ENCODE measurements around the gene GARNL3. TPM values are rescaled to one million over a fixed set of nuclear protein-coding genes. Genes with fewer than 3 reads are reported as not detected.

Gene GARNL3
- total and polyA plus RNA-seq, 2 donors (not counting 3 experiments of a cell fraction or from before 2014, with no cell fraction given) = 1.4 to 8.3 TPM

- H2AFZ ChIP-seq (ENCODE audit: low read depth, low read length) = no peak overlapping the region
- H3K27ac ChIP-seq (ENCODE audit: insufficient read depth, low read depth, low read length) = no peak overlapping the region
- H3K27me3 ChIP-seq (ENCODE audit: control insufficient read depth in 2 of 2, insufficient read depth in 2 of 2, low read length in 2 of 2) = no peaks in the 10 kb centered on the region
- BruUV-seq (replicated peaks) = no TSS peak
- no peaks in the 10 kb centered on the region for H3K79me2 ChIP-seq (ENCODE audit: control insufficient read depth, insufficient read depth, low read length)
- DNase-seq (ENCODE audit: low read depth, low spot score) = no peak
- FAIRE-seq = no peak
- no peak overlapping the region for H3K9ac ChIP-seq (replicated peaks; ENCODE audit: extremely low read depth, insufficient read depth, low read length)
- CTCF ChIA-PET = interaction anchor here (1.2 to 1.5 kb wide), 2 partner anchors 9 to 28 kb away, joined by 3 to 4 read pairs; partner anchors contain the start of gene SLC2A8
- POLR2A ChIA-PET = no interaction called here
- no peaks in the 10 kb centered on the region for H4K20me1 ChIP-seq (replicated peaks; ENCODE audit: control insufficient read depth, extremely low read depth, insufficient read depth, low read length)
- intact Hi-C loops (cut with micrococcal nuclease) (no loop called here), dilution Hi-C loops (cut with MboI; ENCODE audit: extremely low pct_ligation_motif_present, low sequenced_read_pairs) (no loop called here)
- H3K4me3 ChIP-seq (replicated peaks in 1 of 3; ENCODE audit: insufficient read depth in 1 of 3, low read depth in 1 of 3, low read length in 3 of 3) = no peak overlapping the region
- no peaks in the 10 kb centered on the region for H3K36me3 ChIP-seq (ENCODE audit: control insufficient read depth in 2 of 2, extremely low read depth in 1 of 2, insufficient read depth in 2 of 2, low read length in 2 of 2)
- no peaks in the 10 kb centered on the region for H3K9me3 ChIP-seq (replicated peaks; ENCODE audit: control insufficient read depth, insufficient read depth, low read length)
- no peaks in the 10 kb centered on the region for H3K4me1 ChIP-seq (ENCODE audit: control insufficient read depth, extremely low read depth, insufficient read depth, low read length)
- H3K9me1 ChIP-seq (replicated peaks; ENCODE audit: control insufficient read depth, extremely low read depth, insufficient read depth, low read length) = no peaks in the 10 kb centered on the region
- no peak for TF ChIP-seq JUN (IDR thresholded peaks at IDR 0.05; ENCODE audit: borderline replicate concordance, insufficient read depth, insufficient read length, low read depth)
- TF ChIP-seq, protein P1, sequence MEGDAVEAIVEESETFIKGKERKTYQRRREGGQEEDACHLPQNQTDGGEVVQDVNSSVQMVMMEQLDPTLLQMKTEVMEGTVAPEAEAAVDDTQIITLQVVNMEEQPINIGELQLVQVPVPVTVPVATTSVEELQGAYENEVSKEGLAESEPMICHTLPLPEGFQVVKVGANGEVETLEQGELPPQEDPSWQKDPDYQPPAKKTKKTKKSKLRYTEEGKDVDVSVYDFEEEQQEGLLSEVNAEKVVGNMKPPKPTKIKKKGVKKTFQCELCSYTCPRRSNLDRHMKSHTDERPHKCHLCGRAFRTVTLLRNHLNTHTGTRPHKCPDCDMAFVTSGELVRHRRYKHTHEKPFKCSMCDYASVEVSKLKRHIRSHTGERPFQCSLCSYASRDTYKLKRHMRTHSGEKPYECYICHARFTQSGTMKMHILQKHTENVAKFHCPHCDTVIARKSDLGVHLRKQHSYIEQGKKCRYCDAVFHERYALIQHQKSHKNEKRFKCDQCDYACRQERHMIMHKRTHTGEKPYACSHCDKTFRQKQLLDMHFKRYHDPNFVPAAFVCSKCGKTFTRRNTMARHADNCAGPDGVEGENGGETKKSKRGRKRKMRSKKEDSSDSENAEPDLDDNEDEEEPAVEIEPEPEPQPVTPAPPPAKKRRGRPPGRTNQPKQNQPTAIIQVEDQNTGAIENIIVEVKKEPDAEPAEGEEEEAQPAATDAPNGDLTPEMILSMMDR (IDR thresholded peaks at IDR 0.05; ENCODE audit: extremely low read depth in 1 of 2, insufficient read depth in 1 of 2, low read depth in 1 of 2, low read length in 2 of 2) = no peak
- TF ChIP-seq EZH2 (IDR thresholded peaks at IDR 0.05; ENCODE audit: borderline replicate concordance, low read depth, low read length, severe bottlenecking) = no peak
- TF ChIP-seq FOS (IDR thresholded peaks at IDR 0.05; ENCODE audit: borderline replicate concordance, insufficient read depth, low read length) = no peak
- no peak for TF ChIP-seq GATA2 (IDR thresholded peaks at IDR 0.05; ENCODE audit: insufficient read depth, insufficient read length, low read depth, low read length)
- no peak for TF ChIP-seq POLR2A (IDR thresholded peaks at IDR 0.05; ENCODE audit: low read depth, low read length)
- no peak for TF ChIP-seq POLR2AphosphoS5 (IDR thresholded peaks at IDR 0.05; ENCODE audit: insufficient read depth, low read depth, low read length)
- no peak for TF ChIP-seq MAX (IDR thresholded peaks at IDR 0.05; ENCODE audit: insufficient read depth, insufficient read length)
- TF ChIP-seq MYC (IDR thresholded peaks at IDR 0.05; ENCODE audit: low read depth, low read length) = no peak
- H3K4me2 ChIP-seq (ENCODE audit: insufficient read depth, low read length) = no peak overlapping the region
Measured at GRCh38 chr9:127368852-127369402, 104.4 kb downstream of the GARNL3 start.
